Islet of Langerhans (tissue), 1 donor: ENCODE measurements around the gene KIAA1328.
"Not testable (repeated sequence)": the region's sequence is repeated elsewhere in the genome, so short reads cannot be mapped to it uniquely, and the experiment has no call there.

Experiments used
- FAIRE-seq: peaks from one replicate; lab custom pipeline; 2011; peaks lifted over from hg19 to GRCh38; lab: Jason Lieb, UNC

The KIAA1328 gene

DNA sequence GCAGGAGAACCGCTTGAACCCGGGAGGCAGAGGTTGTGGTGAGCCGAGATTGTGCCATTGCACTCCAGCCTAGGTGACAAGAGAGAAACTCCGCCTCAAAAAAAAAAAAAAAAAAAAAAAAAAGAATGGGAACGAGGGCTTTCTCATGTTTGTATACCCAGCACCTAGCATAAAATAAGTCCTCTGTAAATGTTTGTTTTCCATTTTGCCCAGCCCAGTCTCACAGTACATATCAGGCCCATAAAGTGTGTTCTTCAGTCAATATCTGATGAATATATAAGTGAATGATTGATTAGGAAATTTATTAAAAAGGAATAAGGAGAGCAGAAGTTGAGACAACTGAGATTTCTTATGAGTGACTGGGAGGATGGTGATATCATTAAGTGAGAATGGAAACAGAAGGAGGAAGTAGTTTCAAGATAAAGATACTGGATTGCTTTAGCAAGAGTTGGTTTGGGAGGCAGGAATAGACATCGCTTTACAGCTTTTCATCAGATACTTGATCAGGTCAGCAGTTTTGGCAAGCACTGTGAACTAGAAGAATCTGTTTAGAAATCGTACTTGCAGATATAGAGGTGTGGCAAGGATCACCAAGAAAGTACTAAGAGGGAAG is 327.5 kb downstream of the KIAA1328 start:
- no peak for FAIRE-seq

DNA sequence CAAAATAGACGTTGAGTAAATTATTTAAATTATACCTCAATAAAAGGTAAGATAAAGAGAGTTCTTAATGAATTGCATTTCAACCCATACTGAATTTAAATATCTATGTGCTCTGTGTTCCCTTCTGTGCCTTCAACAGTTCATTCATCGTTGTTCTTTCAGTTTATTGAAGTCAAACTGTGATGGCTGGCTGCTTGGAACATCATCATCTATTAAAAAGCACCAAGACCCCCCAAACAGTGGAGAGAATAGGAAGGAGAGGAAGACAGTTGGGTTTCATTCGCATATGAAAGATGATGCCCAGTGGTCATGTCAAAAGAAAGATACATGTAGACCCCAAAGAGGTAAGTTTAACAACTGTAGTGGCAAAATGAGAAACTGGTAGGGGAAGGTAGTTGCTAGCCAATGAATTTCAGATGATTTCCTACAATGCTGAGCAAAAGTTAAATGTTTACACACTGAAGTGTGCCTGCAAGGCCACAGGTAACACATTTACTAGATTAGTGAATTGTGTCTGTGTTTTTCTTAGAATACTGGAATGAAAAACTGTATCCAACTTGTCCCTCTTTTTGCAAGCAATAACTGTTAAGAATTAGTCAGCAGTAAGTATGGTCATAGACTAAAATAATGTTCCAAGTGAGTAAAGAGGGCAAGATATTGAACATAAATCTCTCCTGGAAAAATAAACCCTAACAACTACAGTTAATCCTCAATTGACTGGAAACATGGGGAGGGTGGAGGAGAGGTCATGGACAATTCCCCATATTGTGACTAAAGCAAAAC is 331.3 kb downstream of the KIAA1328 start:
- FAIRE-seq, result no peak

DNA sequence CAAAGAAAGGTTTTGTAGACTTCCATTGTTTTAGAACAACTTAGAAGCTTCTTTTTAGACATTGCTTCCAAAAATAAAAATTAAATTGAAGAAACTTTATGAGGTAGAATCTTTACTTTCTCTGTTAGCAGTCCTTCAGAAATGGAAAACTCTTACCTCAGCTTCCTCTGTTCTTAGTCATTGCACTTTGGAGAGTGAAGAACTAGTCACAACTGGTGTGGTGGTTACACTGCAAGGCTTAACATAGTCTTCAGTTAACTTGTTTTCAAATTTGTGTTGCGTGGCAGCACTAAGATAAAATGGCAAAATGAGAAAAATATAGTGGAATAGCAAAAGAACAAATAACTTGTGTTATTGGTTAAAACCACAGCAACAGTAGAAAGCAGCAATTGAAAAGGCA is 332.6 kb downstream of the KIAA1328 start:
- no peak for FAIRE-seq

DNA sequence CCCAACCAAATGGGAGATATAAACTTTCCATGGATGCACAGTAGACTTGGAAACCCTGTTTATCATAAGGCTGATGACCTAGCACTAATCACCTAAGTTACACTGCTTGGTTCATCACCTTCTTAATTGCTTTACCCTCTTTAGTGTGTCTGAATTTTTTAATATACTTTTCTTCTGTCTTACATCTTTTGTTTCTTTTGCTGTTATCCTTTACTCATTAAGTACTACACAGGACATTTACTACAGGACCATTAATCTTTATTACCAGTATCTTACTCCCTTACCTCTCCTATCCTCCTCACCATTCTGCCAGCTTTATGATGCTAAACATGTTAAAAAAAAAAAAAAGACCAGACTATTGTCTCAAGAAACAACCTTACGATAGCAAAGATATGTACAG is 333.6 kb downstream of the KIAA1328 start:
- no peak for FAIRE-seq

DNA sequence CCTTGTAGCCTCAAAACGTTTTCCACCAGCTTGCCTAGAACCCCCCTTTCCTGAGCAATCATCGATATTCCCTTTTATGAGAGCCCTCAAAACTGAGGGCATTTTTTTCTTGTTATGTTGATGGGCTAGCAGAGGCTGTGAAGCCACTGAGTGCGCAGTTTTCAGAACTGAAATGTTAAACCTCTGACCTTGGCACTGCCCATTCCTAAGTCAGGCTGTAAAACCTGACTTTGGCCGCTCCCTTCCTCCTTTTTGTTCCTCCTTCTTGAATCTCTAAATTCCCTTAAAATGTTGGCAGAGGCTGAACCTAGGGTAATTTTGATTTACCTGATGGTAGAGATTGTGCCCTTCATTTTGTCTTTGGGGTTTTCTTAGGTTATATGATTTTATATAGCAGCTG is 334.2 kb downstream of the KIAA1328 start:
- no peak for FAIRE-seq

DNA sequence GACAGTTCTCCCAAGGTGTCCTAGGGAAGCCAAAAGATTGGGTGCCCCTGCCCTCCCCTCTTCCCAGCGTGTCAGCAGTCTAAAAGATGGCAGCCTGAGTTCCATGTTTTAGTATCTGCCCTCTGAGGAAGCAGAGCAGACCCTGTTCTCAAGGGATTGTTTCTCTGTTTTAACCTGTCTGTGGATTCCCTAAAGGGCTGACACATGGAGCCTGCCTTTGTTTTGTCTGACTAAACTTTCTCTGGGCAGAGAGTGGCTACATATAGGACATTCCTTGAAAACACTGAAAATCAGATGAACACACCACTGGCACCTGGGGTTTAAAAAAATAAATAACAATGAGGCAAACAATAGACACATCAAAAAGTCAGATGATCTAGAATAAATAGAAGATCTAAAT is 337.6 kb downstream of the KIAA1328 start:
- no peak for FAIRE-seq

DNA sequence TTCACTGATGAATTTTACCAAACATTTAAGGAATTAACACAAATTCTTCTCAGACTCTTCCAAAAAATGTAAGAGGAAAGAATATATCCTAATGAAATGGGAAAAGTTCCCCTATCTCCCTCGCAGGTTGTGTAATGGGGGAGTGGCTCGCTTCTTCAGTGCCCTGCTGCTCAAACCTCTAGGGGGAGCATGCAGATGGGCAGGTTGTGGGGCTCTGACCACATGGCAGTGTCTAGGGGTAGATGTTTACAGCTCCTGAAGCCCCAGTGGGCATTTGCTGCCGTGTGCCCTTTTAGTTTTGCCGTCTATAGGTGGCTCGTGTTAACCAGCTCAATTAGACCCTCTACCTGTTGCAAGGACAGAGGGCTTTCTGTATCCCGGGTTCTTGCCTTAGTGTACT is 338.0 kb downstream of the KIAA1328 start:
- not testable (repeated sequence) for FAIRE-seq

DNA sequence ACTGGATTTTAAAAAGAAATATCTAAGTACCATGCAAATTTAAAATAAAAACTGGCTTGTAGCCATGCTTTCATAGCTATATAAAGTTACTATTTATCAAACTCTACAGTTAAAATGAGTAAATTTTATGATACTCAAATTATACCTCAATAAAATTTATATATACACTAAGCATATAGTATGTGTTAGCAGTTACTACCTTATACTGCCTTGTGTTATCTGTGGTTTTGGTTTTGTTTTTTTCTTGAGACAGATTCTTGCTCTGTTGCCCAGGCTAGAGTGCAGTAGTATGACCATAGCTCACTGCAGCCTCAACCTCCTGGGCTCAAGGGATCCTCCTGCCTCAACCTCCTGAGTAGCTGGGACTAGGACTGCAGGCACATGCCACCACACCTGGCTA is 342.1 kb downstream of the KIAA1328 start:
- FAIRE-seq, result no peak

DNA sequence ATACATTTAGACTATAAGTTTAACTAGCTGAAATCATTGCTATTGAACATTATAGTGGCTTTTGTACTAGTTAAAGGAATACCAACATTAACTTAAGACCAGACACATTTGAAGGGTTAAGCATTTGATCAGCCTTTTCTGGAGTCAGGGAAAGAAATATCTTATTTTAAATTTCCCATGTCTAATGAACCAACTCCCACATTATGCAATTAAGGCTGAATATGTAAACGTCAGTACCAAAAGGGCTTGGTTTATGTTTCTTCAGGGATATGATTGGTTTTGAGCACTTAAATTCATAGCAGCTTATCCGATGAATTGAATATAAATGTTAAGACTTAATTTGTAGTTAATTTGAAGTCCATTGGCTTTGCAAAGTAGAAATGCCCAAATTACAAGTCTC is 344.5 kb downstream of the KIAA1328 start:
- FAIRE-seq, result no peak

DNA sequence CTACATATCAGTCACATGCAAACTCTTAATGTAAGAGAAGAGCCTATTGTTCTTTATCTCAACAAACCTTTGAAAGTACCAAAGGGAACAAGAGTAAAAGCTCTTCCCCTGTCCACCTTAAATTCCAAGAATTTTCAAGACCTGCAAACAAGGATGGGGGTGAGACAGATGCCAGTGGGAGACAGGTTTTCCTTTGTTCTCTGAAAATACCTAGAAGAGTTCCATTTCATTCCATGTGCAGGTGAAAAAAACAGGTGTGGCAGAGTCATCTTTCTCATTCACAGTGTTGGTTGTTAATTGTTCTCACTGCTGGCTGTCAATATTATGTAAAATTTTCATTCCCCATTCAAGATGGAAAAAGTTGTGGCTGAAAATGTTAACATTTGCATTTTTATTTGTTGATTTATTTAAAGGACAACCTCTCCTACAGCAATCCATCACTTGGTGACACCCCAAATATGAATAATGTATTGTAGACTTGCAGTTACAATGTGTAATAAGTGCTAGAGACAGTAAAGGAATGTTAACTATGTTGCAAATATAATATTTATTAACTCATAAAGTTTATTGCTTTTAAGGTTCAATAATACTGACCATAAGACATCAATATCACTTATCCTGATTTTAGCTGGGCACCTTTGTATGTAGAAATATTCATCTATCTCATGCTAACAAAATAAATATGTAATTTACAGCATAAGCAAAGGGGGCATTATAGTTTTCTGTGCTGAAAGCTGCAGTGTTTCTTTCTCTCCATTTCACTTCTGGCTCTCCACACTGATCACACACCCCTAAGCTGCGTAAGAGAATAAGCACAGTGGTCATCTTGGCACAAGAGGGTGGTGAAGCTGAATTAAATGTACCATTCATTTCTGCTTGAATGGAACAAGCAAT is 347.0 kb downstream of the KIAA1328 start:
- no peak for FAIRE-seq

DNA sequence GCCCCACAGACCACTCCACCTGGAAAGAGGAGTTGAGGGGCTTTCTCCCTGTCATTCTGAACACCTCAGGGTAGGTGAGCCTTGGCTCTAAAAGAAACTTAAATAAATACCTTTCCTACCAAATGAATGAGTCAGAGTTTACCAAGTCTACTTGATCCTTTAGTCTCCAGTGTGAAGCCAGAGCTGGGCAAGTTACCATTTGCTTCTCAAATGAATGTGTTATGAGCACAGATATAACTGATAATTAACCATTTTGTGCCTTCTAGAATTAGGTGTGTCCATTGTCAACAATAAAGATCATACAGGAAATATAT is 347.7 kb downstream of the KIAA1328 start:
- no peak for FAIRE-seq

DNA sequence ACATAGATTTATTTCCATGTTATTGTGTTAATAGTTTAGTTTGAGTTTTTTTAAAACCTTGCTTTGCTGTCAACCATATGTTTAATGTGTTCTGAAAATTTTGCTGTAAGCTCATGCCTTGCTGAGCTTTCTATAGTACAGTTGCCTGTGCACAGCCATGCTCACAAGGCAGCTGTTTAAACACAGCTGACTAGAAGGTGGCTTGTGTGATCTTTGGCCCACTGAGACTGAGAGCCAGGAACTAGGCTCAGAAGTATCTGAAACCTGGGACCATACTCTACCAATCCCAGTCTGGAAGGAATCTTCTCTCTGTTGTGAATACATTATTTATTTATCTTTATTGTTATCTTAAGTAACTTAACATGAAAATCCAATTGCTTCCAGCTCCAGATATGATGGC is 350.5 kb downstream of the KIAA1328 start:
- FAIRE-seq, result no peak

DNA sequence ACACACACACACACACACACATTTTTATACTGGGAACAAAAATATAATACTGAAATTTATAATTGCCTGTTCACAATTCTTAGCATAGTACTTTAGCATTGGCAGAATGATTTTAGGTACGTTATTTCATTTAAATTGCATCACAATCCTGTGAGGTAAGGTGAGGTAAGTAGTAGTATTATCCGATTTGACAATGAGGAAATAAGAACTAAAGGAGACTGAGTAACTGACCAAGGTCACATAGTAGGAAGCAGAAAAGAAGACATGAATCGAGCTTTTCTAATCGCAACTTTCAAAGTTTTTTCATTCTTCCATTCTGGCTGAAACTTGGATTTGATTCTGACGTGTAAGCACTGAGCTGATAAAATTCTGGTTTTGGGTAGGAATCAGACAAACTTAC is 351.2 kb downstream of the KIAA1328 start:
- no peak for FAIRE-seq

DNA sequence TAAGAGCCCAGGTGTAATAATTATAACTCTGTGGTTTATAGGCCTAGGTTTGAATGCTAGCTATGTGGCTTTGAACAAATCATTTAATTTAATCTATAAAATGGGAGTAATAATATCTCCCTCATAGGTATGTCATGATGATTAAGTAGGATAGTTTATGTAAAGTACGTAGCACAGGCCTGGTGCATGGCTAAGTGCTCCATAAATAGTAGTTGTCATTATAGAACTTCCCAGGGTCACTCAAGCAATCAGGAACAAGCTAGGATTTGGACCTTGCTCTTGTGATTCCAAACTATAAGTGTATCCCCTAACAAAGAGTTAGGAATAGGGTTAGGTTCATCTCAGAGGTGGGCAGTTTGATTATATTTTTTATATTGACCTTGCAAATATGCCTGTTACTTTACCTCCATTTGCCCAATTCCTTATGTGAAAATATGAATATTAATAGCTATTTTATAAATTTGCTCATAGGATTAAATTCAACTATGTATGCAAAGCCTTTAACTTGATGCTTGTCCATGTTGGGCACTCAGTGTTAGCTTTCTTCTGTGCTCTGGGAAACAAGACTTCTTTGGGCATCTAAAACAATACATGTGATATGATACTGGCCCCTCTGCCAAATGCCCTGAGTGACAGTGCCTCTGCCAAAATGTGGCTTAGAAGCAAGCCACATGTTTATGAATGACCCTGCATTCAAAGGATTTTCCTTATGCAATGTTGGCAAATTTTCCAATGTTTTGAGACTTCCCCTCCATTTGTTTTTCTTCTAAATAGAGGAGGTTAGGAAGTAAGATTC is 353.6 kb downstream of the KIAA1328 start:
- no peak for FAIRE-seq

DNA sequence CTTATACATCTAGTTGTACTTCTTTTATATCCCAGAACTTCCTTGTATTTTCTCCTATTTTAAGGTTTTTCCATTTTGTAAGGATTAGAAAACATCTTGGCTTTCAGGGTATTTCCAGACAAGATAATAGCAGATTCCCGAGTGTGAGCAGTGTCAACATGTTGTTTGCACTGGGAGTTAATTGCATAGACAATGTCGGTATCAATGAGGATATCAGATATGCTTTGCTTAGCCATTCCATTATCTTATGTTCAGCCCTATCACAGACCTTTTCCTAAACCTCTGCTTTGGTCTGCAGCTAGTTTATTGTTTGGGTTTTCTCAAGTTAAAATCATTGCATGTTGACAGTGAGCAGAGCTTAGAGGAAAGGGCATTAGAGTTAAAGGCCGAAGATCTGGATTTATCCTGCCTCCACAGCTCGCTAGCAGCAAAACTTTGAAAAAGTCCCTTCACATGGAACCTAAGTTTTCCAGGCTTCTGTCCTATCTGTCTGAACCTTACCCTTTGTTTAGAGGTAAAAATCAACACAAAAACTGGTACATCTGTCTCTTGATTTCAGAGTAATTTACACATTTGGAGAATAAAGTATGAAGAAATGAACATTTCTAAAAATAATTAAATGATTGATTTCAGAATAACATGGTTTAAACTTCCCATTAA is 355.4 kb downstream of the KIAA1328 start:
- FAIRE-seq, result no peak

DNA sequence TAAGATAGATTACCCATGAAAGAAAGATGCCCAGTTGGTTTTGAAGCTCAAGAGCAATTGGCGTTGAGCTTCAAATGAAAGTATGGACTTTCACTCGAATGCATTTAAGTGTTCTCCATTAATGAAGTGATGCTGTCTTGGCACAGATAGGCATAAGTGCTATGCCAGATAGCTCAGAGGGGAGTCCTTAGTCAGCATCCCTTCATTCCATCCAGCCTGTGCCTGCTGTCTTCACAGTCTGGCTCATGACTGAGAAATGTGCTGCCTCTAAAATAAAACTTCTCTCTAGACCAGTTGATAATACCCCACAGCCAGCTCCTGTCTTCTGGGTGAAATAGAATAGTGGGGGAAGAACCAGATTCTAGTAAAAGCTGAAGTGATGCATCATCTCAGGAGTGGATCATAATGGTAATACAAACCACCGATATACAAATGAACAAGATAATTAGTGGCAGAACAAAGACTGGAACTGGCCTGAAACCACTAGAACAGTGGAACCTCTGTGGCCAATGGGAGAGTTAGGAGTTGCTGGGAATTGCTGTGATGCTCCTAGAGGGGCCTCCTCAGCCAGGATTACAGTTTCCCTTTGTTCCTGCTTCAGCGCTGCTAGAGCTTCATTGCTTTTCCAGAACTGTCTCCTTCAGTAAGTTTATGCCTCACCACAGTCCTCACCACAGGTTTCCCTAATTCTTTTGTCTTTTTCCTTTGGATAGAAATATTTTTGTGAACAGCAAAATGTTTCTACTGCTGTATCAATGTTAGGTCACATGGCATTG is 359.3 kb downstream of the KIAA1328 start:
- no peak for FAIRE-seq

DNA sequence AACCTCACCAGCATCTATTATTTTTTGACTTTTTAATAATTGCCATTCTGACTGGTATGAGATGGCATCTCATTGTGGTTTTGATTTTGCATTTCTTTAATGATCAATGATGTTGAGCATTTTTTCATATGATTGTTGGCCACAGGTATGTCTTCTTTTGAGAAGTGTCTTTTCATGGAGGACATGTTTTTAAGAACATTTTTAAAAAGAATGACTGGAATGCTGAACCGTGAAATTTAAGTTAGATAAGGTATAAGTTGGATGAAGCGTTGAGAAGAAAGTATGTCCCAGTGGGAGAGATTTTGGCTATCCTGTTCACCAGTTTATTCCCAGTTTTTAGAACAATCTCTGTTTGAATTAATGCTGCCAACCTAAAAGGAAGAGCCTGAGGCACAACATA is 370.8 kb downstream of the KIAA1328 start:
- no peak for FAIRE-seq

DNA sequence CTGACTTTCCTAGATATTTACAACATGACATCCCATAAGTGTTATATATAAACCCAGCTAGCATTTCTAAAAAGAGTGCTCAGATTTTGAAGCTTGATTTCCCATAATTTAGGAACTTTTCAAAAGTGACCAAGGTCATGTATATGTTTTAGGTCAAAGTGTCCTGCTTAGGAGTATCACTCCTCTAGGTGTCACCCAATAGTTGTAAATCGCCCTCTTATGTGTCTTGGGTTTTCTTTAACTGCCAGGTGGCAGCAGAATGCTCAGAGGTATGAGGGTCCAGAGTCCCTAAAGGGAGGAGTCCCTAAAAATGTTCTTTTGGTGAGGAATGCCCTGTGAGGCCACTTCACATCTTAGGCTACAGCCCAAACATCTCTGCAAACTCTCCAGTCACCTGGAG is 378.4 kb downstream of the KIAA1328 start:
- FAIRE-seq, result no peak

DNA sequence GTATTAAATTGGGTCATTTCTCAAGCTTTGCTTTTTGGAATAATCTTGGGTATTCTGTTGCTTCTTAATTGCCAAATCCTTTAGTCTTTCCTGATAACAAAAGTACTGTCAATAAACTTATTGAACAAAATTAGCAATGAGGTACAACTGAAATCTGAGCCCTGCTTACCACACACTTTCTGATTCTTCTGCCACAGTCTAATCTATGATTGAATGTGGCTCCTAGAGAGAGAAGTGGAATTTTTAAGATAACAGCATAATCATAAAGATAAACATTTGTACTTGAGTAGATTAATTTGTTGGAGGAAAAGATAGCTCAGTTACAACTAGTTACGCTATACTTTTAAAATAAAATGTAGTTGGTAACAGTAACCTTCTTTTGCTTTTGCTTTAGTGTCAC is 381.9 kb downstream of the KIAA1328 start:
- no peak for FAIRE-seq

DNA sequence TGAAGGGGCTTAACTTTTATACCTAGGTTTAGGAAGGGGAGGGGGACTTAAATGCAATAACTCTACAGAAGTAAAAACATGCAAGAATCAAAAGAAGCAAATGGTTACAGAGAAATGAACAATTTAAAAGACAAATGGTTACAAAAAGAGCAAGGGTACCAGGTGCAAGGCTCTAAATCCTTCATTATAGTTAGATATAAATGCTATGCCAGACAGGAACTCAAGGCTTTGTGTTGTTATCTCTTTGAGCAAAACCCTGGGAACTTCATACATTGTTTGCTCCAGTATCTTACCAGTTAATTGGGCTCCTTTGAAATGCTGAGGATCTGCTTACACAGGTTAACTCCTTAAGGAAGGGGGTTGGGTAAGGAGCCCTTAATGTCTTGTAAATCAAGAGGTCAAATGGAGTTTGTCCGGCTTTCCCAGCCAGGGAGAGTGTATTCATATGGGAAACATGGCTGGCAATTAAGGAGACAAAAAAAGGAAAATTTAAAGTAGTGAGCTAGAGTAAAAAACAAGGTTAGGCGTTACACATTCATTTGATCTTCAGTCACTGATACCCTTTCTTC is 389.2 kb downstream of the KIAA1328 start:
- no peak for FAIRE-seq

DNA sequence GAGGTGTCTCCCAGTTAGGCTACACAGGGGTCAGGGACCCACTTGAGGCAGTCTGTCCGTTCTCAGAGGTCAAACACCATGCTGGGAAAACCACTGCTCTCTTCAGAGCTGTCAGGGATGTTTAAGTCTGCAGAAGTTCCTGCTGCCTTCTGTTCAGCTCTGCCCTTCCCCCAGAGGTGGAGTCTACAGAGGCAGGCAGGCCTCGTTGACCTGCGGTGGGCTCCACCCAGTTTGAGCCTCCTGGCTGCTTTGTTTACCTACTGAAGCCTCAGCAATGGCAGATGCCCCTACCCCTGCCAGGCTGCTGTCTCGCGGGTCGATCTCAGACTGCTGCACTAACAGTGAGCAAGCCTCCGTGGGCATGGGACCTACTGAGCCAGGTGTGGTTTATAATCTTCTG is 390.3 kb downstream of the KIAA1328 start:
- no peak for FAIRE-seq
